NB4 (cell line): Measurements from ENCODE around the gene MICAL3.

Source experiments
- CTCF ChIP-seq: IDR thresholded peaks from one replicate; pipeline ENCODE4 v1.5.1; 2012; ENCODE audit warnings: low read depth, low read length
- POLR2A ChIP-seq: IDR thresholded peaks from 2 replicates; pipeline ENCODE4 v1.6.1; 2011; ENCODE audit warnings: mild to moderate bottlenecking; ENCODE audit not compliant: insufficient read length; ENCODE audit errors: extremely low read depth

GRCh38 chr22:17841836-17842235, 182.5 kb downstream of the MICAL3 start:
- TF ChIP-seq POLR2A, result no peak
- TF ChIP-seq CTCF, result no peak
